Endothelial cell of umbilical vein (primary cell): ENCODE results near the gene ANAPC1.
"Not testable (repeated sequence)": the region's sequence is repeated elsewhere in the genome, so short reads cannot be mapped to it uniquely, and the experiment has no call there.

ENCODE experiments used
- CTCF ChIP-seq, 2 donors: IDR thresholded peaks; 1 replicate in 1 of 2; 2 replicates in 1 of 2; pipeline ENCODE4 v1.5.1; 2011; ENCODE audit warnings: low read length in 2 of 2, mild to moderate bottlenecking in 2 of 2, moderate library complexity in 2 of 2, control low read depth in 1 of 2, inconsistent platforms in 1 of 2, low read depth in 1 of 2; ENCODE audit not compliant: insufficient read depth in 1 of 2; ENCODE audit errors: extremely low read depth in 1 of 2
- POLR2AphosphoS5 ChIP-seq: IDR thresholded peaks from 2 replicates; pipeline ENCODE4 v1.6.1; 2012; ENCODE audit warnings: low read depth, mild to moderate bottlenecking, control low read depth, low read length, moderate library complexity; ENCODE audit not compliant: insufficient read depth

GRCh38 chr2:111772180-111772579, 111.8 kb downstream of the ANAPC1 start:
- TF ChIP-seq POLR2AphosphoS5; CTCF (IDR thresholded peaks at IDR 0.05; ENCODE audit: extremely low read depth in 1 of 2, insufficient read depth in 1 of 2, low read depth in 1 of 2, low read length in 2 of 2): not testable (repeated sequence)
